ENCODE results near the gene MLPH. TPM values are rescaled to one million over a fixed set of nuclear protein-coding genes. Genes with fewer than 3 reads are reported as not detected.

The MLPH gene
- total RNA-seq, 1 experiment from 2014 or later = 53.1 TPM

- DNase-seq (ENCODE audit: low read depth) = no peak
These were observed 6.5 kb upstream of the MLPH start for GRCh38 chr2:237480556-237480955.

- no peak for DNase-seq (ENCODE audit: low read depth)
These were observed 6.0 kb upstream of the MLPH start for GRCh38 chr2:237480988-237481525.

- peak; percentile 41 for DNase-seq (ENCODE audit: low read depth)
These were observed 4.6 kb upstream of the MLPH start for GRCh38 chr2:237482485-237482884.

GRCh38 chr2:237483018-237483731 lies 3.9 kb upstream of the MLPH start:
- DNase-seq (ENCODE audit: low read depth) = peak; percentile 88

GRCh38 chr2:237485304-237485703 lies 1.7 kb upstream of the MLPH start:
- DNase-seq (ENCODE audit: low read depth) = no peak

- no peak for DNase-seq (ENCODE audit: low read depth)
These were observed 1.2 kb upstream of the MLPH start for GRCh38 chr2:237485844-237486243.

- peak; percentile 38 for DNase-seq (ENCODE audit: low read depth)
These were observed 675 bp upstream of the MLPH start for GRCh38 chr2:237486334-237486818.

GRCh38 chr2:237487496-237487895 lies 445 bp downstream of the MLPH start:
- DNase-seq (ENCODE audit: low read depth) = peak; percentile 34

GRCh38 chr2:237488295-237488694 lies 1.2 kb downstream of the MLPH start:
- no peak for DNase-seq (ENCODE audit: low read depth)

- peak; percentile 66 for DNase-seq (ENCODE audit: low read depth)
These were observed 2.1 kb downstream of the MLPH start for GRCh38 chr2:237488901-237489860.

GRCh38 chr2:237490009-237490711 lies 3.1 kb downstream of the MLPH start:
- DNase-seq (ENCODE audit: low read depth) = no peak

- DNase-seq (ENCODE audit: low read depth) = no peak
These were observed 3.7 kb downstream of the MLPH start for GRCh38 chr2:237490795-237491194.

- no peak for DNase-seq (ENCODE audit: low read depth)
These were observed 4.6 kb downstream of the MLPH start for GRCh38 chr2:237491515-237492118.

- DNase-seq (ENCODE audit: low read depth) = no peak
These were observed 5.3 kb downstream of the MLPH start for GRCh38 chr2:237492137-237492890.

- no peak for DNase-seq (ENCODE audit: low read depth)
These were observed 7.0 kb downstream of the MLPH start for GRCh38 chr2:237494066-237494465.

GRCh38 chr2:237495521-237496117 lies 8.6 kb downstream of the MLPH start:
- DNase-seq (ENCODE audit: low read depth) = no peak

- no peak for DNase-seq (ENCODE audit: low read depth)
These were observed 9.4 kb downstream of the MLPH start for GRCh38 chr2:237496428-237496827.

- no peak for DNase-seq (ENCODE audit: low read depth)
These were observed 10.2 kb downstream of the MLPH start for GRCh38 chr2:237497009-237497837.

GRCh38 chr2:237497838-237498186 lies 10.8 kb downstream of the MLPH start:
- DNase-seq (ENCODE audit: low read depth) = no peak

Measured in Daoy (cell line).